HepG2 (cell line): ENCODE results near the gene CBR4. TPM values are rescaled to one million over a fixed set of nuclear protein-coding genes. Genes with fewer than 3 reads are reported as not detected.
A peak's percentile ranks its signal among the peaks of the same experiment; 100 is the strongest.

ENCODE experiments used
- ATRX ChIP-seq: sonication (generic); formaldehyde crosslinking; IDR thresholded peaks from 2 replicates; pipeline ENCODE4 v1.4.0; 2020; ENCODE audit warnings: missing genetic modification reagents, borderline replicate concordance
- CENPX ChIP-seq: sonication (generic); formaldehyde crosslinking; IDR thresholded peaks from 2 replicates; pipeline ENCODE4 v1.9.0; 2021; ENCODE audit warnings: mild to moderate bottlenecking, missing genetic modification reagents, moderate library complexity
- DNMT3B ChIP-seq: conservative IDR thresholded peaks from 2 replicates; pipeline ENCODE4 v1.6.1; 2016; ENCODE audit warnings: missing biosample characterization, control low read depth
- EEA1 ChIP-seq: sonication (generic); formaldehyde crosslinking; IDR thresholded peaks from 2 replicates; pipeline ENCODE4 v1.5.1; 2020; ENCODE audit warnings: mild to moderate bottlenecking, missing genetic modification reagents, borderline replicate concordance
- FOXC1 ChIP-seq: sonication (generic); formaldehyde crosslinking; IDR thresholded peaks from 2 replicates; pipeline ENCODE4 v1.8.0; 2022; ENCODE audit warnings: mild to moderate bottlenecking, missing genetic modification reagents, borderline replicate concordance
- FOXK1 ChIP-seq: sonication (generic); formaldehyde crosslinking; IDR thresholded peaks from 2 replicates; pipeline ENCODE4 v1.4.0; 2020; ENCODE audit warnings: low read depth, missing genetic modification reagents, borderline replicate concordance
- FOXO1 ChIP-seq: sonication (generic); formaldehyde crosslinking; IDR thresholded peaks from 2 replicates; pipeline ENCODE4 v1.4.0; 2020; ENCODE audit warnings: missing genetic modification reagents
- NFIC ChIP-seq: IDR thresholded peaks from 2 replicates; pipeline ENCODE4 v1.6.1; 2012; ENCODE audit warnings: mild to moderate bottlenecking, low read length, inconsistent platforms
- NR2C2 ChIP-seq: sonication (generic); formaldehyde crosslinking; IDR thresholded peaks from 2 replicates; pipeline ENCODE4 v1.4.0; 2020; ENCODE audit warnings: missing genetic modification reagents, mild to moderate bottlenecking, moderate library complexity, borderline replicate concordance
- POGZ ChIP-seq: sonication (generic); formaldehyde crosslinking; IDR thresholded peaks from 2 replicates; pipeline ENCODE4 v1.4.0; 2020; ENCODE audit warnings: mild to moderate bottlenecking, missing genetic modification reagents
- TBX2 ChIP-seq: sonication (generic); formaldehyde crosslinking; IDR thresholded peaks from 2 replicates; pipeline ENCODE4 v1.5.0; 2020; ENCODE audit warnings: missing genetic modification reagents, mild to moderate bottlenecking, borderline replicate concordance
- ZFY ChIP-seq: sonication (generic); formaldehyde crosslinking; IDR thresholded peaks from 2 replicates; pipeline ENCODE4 v1.4.0; 2020; ENCODE audit warnings: missing genetic modification reagents
- ZNF816 ChIP-seq: sonication (generic); formaldehyde crosslinking; IDR thresholded peaks from 2 replicates; pipeline ENCODE4 v1.8.0; 2022; ENCODE audit warnings: missing genetic modification reagents, mild to moderate bottlenecking, borderline replicate concordance
- polyA plus RNA-seq, 8 experiments: library from polyadenylated mRNA; depleted of rRNA in 3 of 8; stranded (reverse) in 7 of 8; unstranded in 1 of 8; fragments of >200 nt; fragmentation: Illumina TruSeq in 4 of 8; extraction: Trizol in 4 of 8; gene quantifications; 2 replicates each; pipeline versions ENCODE4 v1.2.1 to v1.2.3, GENCODE V29; 2011 to 2016; ENCODE audit warnings: low read depth in 4 of 8, missing spikeins in 1 of 8, mixed read lengths in 1 of 8; ENCODE audit not compliant: insufficient read depth in 1 of 8
- total RNA-seq, 5 experiments: library from RNA; depleted of rRNA; stranded (reverse); fragments of >200 nt; fragmentation: Illumina TruSeq; extraction: Trizol; gene quantifications; 2 replicates each; pipeline ENCODE4 v1.2.3, GENCODE V29; 2016; ENCODE audit warnings: low read depth in 1 of 5
- TF ChIP-seq, protein P1 (sequence below): sonication (generic); formaldehyde crosslinking; IDR thresholded peaks from 2 replicates; pipeline ENCODE4 v1.9.0; 2021; ENCODE audit warnings: mild to moderate bottlenecking, missing genetic modification reagents
- TF ChIP-seq, protein P2 (sequence below): IDR thresholded peaks from 2 replicates; pipeline ENCODE4 v1.6.1; 2016; ENCODE audit warnings: mild to moderate bottlenecking
- TF ChIP-seq, protein P3 (sequence below): sonication (generic); formaldehyde crosslinking; IDR thresholded peaks from 2 replicates; pipeline ENCODE4 v1.5.0; 2020; ENCODE audit warnings: missing genetic modification reagents
- TF ChIP-seq, protein P4 (sequence below): sonication (generic); formaldehyde crosslinking; IDR thresholded peaks from 2 replicates; pipeline ENCODE4 v1.8.1; 2023; ENCODE audit warnings: mild to moderate bottlenecking, inconsistent platforms, moderate library complexity, missing genetic modification reagents, borderline replicate concordance

The CBR4 gene
- total and polyA plus RNA-seq, 2 of the 13 experiments (the other 11 are each of a cell fraction or from before 2014, with no cell fraction given) = 7.3 to 20.7 TPM

DNA sequence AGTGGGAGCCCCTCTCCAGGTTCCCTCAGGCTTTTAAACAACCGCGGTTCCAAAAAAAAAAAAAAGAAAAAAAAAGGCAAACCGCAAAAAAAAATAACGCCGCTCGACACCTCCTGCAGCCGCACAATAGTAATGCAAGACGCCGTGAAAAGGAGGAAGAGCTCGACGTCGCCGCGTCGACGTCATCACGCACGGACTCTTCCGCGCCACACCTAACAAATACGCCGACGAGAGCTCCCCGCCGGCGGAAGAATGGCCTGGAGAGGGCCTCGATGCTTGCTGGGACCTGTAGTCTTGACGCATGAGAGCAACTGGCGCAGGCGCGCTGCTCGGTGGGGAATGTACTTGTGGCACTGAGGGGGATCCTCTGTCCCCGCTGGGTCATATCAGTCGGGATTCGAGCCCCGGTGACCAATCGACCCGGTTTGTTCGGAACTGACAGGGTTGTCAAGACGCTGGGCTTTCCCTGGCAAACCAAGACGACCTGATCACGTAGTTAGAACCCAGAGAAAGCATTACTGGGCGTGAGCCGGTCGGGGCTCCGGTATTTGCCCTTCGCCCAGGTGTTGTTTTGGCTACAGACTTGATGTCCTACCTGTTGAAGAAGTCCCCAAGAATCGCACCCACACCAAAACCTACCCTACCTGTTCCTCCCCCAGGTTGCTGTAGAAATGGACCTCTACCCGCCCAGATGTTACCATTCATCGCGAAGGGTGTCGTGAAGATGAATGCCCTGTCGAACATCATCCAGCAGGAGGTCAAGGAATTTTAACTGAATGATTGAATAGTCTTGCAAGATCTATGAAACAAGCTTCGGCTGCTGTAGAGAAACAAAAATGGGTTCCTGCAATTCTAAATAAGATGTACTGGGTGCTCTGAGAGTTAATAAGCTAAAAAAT lies at the start of gene CBR4 (continued):
- TF ChIP-seq NFIC (no peak), ZFY (peak; percentile 67), ATRX (CRISPR knock-in tag) (no peak), EEA1 (CRISPR knock-in tag) (peak; percentile 38; the same call in 1 of the 2 replicates), CENPX (CRISPR knock-in tag) (no peak), FOXO1 (CRISPR knock-in tag) (no peak), FOXK1 (CRISPR knock-in tag) (peak; percentile 52; the same call in 1 of the 2 replicates), POGZ (CRISPR knock-in tag) (no peak; the same call in 1 of the 2 replicates), FOXC1 (CRISPR knock-in tag) (no peak), DNMT3B (CRISPR knock-in tag) (0 out of 2 replicates have a peak, but pooled peaks have one; percentile 54), ZNF816 (CRISPR knock-in tag) (no peak), NR2C2 (CRISPR knock-in tag) (peak; percentile 47; the same call in 1 of the 2 replicates), TBX2 (CRISPR knock-in tag) (peak; percentile 40; the same call in 1 of the 2 replicates)
- TF ChIP-seq, protein P1, sequence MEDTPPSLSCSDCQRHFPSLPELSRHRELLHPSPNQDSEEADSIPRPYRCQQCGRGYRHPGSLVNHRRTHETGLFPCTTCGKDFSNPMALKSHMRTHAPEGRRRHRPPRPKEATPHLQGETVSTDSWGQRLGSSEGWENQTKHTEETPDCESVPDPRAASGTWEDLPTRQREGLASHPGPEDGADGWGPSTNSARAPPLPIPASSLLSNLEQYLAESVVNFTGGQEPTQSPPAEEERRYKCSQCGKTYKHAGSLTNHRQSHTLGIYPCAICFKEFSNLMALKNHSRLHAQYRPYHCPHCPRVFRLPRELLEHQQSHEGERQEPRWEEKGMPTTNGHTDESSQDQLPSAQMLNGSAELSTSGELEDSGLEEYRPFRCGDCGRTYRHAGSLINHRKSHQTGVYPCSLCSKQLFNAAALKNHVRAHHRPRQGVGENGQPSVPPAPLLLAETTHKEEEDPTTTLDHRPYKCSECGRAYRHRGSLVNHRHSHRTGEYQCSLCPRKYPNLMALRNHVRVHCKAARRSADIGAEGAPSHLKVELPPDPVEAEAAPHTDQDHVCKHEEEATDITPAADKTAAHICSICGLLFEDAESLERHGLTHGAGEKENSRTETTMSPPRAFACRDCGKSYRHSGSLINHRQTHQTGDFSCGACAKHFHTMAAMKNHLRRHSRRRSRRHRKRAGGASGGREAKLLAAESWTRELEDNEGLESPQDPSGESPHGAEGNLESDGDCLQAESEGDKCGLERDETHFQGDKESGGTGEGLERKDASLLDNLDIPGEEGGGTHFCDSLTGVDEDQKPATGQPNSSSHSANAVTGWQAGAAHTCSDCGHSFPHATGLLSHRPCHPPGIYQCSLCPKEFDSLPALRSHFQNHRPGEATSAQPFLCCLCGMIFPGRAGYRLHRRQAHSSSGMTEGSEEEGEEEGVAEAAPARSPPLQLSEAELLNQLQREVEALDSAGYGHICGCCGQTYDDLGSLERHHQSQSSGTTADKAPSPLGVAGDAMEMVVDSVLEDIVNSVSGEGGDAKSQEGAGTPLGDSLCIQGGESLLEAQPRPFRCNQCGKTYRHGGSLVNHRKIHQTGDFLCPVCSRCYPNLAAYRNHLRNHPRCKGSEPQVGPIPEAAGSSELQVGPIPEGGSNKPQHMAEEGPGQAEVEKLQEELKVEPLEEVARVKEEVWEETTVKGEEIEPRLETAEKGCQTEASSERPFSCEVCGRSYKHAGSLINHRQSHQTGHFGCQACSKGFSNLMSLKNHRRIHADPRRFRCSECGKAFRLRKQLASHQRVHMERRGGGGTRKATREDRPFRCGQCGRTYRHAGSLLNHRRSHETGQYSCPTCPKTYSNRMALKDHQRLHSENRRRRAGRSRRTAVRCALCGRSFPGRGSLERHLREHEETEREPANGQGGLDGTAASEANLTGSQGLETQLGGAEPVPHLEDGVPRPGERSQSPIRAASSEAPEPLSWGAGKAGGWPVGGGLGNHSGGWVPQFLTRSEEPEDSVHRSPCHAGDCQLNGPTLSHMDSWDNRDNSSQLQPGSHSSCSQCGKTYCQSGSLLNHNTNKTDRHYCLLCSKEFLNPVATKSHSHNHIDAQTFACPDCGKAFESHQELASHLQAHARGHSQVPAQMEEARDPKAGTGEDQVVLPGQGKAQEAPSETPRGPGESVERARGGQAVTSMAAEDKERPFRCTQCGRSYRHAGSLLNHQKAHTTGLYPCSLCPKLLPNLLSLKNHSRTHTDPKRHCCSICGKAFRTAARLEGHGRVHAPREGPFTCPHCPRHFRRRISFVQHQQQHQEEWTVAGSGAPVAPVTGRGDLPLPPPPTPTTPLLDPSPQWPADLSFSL = no peak
- TF ChIP-seq, protein P2, sequence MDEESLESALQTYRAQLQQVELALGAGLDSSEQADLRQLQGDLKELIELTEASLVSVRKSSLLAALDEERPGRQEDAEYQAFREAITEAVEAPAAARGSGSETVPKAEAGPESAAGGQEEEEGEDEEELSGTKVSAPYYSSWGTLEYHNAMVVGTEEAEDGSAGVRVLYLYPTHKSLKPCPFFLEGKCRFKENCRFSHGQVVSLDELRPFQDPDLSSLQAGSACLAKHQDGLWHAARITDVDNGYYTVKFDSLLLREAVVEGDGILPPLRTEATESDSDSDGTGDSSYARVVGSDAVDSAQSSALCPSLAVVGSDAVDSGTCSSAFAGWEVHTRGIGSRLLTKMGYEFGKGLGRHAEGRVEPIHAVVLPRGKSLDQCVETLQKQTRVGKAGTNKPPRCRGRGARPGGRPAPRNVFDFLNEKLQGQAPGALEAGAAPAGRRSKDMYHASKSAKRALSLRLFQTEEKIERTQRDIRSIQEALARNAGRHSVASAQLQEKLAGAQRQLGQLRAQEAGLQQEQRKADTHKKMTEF = no peak
- TF ChIP-seq, protein P3, sequence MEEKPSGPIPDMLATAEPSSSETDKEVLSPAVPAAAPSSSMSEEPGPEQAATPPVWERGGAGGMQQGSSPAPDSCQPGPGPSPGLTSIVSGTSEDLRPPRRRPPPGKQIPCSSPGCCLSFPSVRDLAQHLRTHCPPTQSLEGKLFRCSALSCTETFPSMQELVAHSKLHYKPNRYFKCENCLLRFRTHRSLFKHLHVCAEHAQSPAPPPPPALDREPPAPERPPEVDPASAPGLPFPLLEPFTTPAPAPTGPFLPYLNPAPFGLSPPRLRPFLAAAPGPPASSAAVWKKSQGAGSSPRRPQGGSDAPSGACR (CRISPR knock-in tag) = 0 out of 2 replicates have a peak, but pooled peaks have one; percentile 33
- TF ChIP-seq, protein P4, sequence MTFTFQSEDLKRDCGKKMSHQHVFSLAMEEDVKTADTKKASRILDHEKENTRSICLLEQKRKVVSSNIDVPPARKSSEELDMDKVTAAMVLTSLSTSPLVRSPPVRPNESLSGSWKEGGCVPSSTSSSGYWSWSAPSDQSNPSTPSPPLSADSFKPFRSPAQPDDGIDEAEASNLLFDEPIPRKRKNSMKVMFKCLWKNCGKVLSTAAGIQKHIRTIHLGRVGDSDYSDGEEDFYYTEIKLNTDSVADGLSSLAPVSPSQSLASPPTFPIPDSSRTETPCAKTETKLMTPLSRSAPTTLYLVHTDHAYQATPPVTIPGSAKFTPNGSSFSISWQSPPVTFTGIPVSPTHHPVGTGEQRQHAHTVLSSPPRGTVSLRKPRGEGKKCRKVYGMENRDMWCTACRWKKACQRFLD = no peak
